ENCODE data around the gene AZU1.
"Not testable (repeated sequence)": the region's sequence is repeated elsewhere in the genome, so short reads cannot be mapped to it uniquely, and the experiment has no call there.

The AZU1 gene

GRCh38 chr19:852136-853013, 24.7 kb downstream of the AZU1 start, which contains the start of gene ELANE:
TSS of gene ELANE (plus strand) at chr19:852303. CDS start at chr19:852329, 26 bp downstream.
- TF ChIP-seq ZFX (IDR thresholded peaks at IDR 0.05) (no peak), CTCF (conservative IDR thresholded peaks at IDR 0.05) (no peak)
- no peak within 1 kb of the TSS for H3K27ac ChIP-seq

- no peak overlapping the region for H3K27ac ChIP-seq
- TF ChIP-seq ZFX (IDR thresholded peaks at IDR 0.05), result no peak
- TF ChIP-seq CTCF (conservative IDR thresholded peaks at IDR 0.05), result no peak
These were observed 25.5 kb downstream of the AZU1 start for GRCh38 chr19:853014-853585.

GRCh38 chr19:853614-854220, 26.1 kb downstream of the AZU1 start:
- H3K27ac ChIP-seq, result not testable (repeated sequence)

- no peak overlapping the region for H3K27ac ChIP-seq
These were observed 26.9 kb downstream of the AZU1 start for GRCh38 chr19:854549-854948.

GRCh38 chr19:855142-855541, 27.5 kb downstream of the AZU1 start:
- H3K27ac ChIP-seq, result no peak overlapping the region
- TF ChIP-seq ZFX (IDR thresholded peaks at IDR 0.05) (no peak), CTCF (conservative IDR thresholded peaks at IDR 0.05) (no peak)

More at GRCh38 chr19:854549-854948, 26.9 kb downstream of the AZU1 start:
- no peak for TF ChIP-seq ZFX (IDR thresholded peaks at IDR 0.05)
- no peak for TF ChIP-seq CTCF (conservative IDR thresholded peaks at IDR 0.05)

- TF ChIP-seq CTCF (conservative IDR thresholded peaks at IDR 0.05) (no peak), ZFX (IDR thresholded peaks at IDR 0.05) (no peak)
- H3K27ac ChIP-seq, result no peak overlapping the region
These were observed 28.0 kb downstream of the AZU1 start for GRCh38 chr19:855566-856120.

- no peak overlapping the region for H3K27ac ChIP-seq
- TF ChIP-seq ZFX (IDR thresholded peaks at IDR 0.05) (no peak), CTCF (conservative IDR thresholded peaks at IDR 0.05) (no peak)
These were observed 30.6 kb downstream of the AZU1 start for GRCh38 chr19:858284-858683.
